Loucy (cell line): ENCODE results near the gene OR52A5.

Source experiments
- EZH2phosphoT487 ChIP-seq: fragments of 200-600 bp; IDR thresholded peaks from 2 replicates; pipeline ENCODE4 v1.6.1; 2018; ENCODE audit warnings: antibody characterized with exemption, mild to moderate bottlenecking, moderate library complexity, borderline replicate concordance
- TF ChIP-seq, protein P1 (sequence below): fragments of 200-600 bp; sonication (generic); conservative IDR thresholded peaks from 2 replicates; pipeline ENCODE4 v1.5.1; 2014; ENCODE audit warnings: mild to moderate bottlenecking, antibody characterized with exemption, low read length

DNA sequence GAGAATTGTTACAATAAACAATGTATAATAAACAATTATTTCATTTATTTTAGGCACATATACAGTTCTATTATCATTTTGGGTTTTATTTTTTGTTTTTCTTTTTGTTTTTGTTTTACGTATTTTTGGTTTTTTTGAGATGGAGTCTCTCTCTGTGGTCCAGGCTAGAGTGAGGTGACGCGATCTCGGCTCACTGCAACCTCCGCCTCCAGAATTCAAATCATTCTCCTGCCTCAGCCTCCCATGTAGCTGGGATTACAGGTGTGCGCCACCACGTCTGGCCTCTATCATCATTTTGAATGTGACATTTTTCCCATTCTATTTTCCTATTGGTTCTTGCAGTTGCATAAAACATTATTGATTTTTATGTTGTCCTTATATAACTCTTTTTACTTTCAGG lies 36.8 kb upstream of the OR52A5 start:
- TF ChIP-seq, protein P1, sequence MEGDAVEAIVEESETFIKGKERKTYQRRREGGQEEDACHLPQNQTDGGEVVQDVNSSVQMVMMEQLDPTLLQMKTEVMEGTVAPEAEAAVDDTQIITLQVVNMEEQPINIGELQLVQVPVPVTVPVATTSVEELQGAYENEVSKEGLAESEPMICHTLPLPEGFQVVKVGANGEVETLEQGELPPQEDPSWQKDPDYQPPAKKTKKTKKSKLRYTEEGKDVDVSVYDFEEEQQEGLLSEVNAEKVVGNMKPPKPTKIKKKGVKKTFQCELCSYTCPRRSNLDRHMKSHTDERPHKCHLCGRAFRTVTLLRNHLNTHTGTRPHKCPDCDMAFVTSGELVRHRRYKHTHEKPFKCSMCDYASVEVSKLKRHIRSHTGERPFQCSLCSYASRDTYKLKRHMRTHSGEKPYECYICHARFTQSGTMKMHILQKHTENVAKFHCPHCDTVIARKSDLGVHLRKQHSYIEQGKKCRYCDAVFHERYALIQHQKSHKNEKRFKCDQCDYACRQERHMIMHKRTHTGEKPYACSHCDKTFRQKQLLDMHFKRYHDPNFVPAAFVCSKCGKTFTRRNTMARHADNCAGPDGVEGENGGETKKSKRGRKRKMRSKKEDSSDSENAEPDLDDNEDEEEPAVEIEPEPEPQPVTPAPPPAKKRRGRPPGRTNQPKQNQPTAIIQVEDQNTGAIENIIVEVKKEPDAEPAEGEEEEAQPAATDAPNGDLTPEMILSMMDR: no peak
- no peak for TF ChIP-seq EZH2phosphoT487
